BE2C (cell line): ENCODE data around the gene HEATR5B. TPM values are rescaled to one million over a fixed set of nuclear protein-coding genes. Genes with fewer than 3 reads are reported as not detected.
A peak's percentile ranks its signal among the peaks of the same experiment; 100 is the strongest.

ENCODE experiments used
- DNase-seq: peaks from one replicate; pipeline ENCODE4 v3.0.0-alpha.2; 2020
- H3K27me3 ChIP-seq: fragments of 250-450 bp; sonication (Bioruptor Pico); 2 replicates; pipeline ENCODE4 v1.5.1; 2020; ENCODE audit warnings: mild to moderate bottlenecking
- H3K36me3 ChIP-seq: fragments of 250-450 bp; sonication (Bioruptor Pico); 2 replicates; pipeline ENCODE4 v1.5.1; 2020; ENCODE audit warnings: mild to moderate bottlenecking
- H3K4me1 ChIP-seq: fragments of 250-450 bp; sonication (Bioruptor Pico); 2 replicates; pipeline ENCODE4 v1.5.1; 2020
- H3K4me3 ChIP-seq: 2 replicates; pipeline ENCODE4 v1.5.1; 2011; ENCODE audit warnings: low read depth, low read length
- H3K9me3 ChIP-seq: fragments of 250-450 bp; sonication (Bioruptor Pico); 2 replicates; pipeline ENCODE4 v1.5.1; 2020
- polyA plus RNA-seq: library from polyadenylated mRNA; unstranded; fragments of >200 nt; gene quantifications from one replicate; pipeline ENCODE4 v1.2.1, GENCODE V29; 2012; ENCODE audit warnings: low read depth, missing spikeins; ENCODE audit not compliant: insufficient read length, insufficient read depth
- TF ChIP-seq, protein P1 (sequence below): IDR thresholded peaks from 2 replicates; pipeline ENCODE4 v1.5.1; 2012; ENCODE audit warnings: mild to moderate bottlenecking, low read depth, low read length

Gene HEATR5B
- polyA plus RNA-seq: 7.3 TPM

DNA sequence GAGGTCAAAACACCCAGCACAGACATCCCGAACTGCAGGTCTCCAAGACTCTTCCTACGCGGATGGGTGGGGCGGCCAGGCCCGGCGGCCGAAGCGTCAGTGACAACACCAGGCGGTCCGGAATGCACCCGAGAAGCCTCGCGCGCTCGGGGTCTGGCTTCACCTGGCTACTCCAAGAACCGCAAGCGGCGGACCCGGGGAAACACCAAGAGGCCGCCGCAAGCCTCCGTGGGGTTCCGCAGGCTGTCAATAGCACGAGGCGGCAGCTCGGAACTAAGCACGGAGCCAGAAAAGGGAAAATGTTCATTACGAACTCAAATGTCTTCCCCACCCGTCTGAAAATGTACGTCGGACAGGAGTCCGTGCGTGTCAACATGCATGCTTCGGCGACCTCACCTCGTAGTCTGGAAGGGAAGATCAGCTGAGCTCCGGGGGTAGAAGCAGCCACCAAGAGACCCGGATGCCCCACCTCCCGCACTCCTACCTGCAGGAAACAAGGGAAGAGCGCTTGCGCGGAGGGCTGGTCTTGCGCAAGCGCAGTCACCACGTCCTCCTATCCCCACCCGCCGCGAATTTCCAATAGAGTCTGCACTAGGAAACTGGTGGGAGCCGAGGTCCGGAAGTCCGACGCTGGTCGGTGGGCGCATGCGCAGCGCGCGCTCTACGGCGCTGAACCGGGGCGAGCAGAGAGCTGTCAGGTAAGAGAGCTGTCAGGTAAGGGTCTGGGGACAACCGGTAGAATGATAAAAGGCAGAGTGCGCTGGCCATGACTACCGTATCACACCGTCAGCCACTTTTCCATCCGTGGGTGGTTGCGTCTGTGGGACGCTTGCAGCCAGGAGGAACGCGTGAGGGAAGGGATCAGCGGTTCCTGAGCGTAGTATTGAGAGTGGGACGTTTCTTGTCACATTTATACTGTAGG, at the start of gene HEATR5B, which contains the start of gene GPATCH11:
TSS of gene HEATR5B (minus strand) at position 500 of the 922 bp plus-strand sequence. CDS start 958 bp downstream, outside the sequence.
TSS of gene GPATCH11 (plus strand) at position 646 of the 922 bp plus-strand sequence. CDS start 3,864 bp downstream, outside the sequence.
- H3K4me1 ChIP-seq: no peaks in the 10 kb centered on the region; the same call in 1 of the 2 replicates

GRCh38 chr2:37132914-37133313, 48.7 kb upstream of the HEATR5B start:
- no peaks in the 10 kb centered on the region for H3K27me3 ChIP-seq
- H3K9me3 ChIP-seq: no peaks in the 10 kb centered on the region
- H3K36me3 ChIP-seq: peaks cover 21% of the 10 kb centered on the region
- H3K4me1 ChIP-seq: no peaks in the 10 kb centered on the region
- TF ChIP-seq, protein P1, sequence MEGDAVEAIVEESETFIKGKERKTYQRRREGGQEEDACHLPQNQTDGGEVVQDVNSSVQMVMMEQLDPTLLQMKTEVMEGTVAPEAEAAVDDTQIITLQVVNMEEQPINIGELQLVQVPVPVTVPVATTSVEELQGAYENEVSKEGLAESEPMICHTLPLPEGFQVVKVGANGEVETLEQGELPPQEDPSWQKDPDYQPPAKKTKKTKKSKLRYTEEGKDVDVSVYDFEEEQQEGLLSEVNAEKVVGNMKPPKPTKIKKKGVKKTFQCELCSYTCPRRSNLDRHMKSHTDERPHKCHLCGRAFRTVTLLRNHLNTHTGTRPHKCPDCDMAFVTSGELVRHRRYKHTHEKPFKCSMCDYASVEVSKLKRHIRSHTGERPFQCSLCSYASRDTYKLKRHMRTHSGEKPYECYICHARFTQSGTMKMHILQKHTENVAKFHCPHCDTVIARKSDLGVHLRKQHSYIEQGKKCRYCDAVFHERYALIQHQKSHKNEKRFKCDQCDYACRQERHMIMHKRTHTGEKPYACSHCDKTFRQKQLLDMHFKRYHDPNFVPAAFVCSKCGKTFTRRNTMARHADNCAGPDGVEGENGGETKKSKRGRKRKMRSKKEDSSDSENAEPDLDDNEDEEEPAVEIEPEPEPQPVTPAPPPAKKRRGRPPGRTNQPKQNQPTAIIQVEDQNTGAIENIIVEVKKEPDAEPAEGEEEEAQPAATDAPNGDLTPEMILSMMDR: no peak
- DNase-seq: no peak
- no peak overlapping the region for H3K4me3 ChIP-seq

More for the DNA sequence above, at the start of gene HEATR5B, which contains the start of gene GPATCH11:
- H3K36me3 ChIP-seq: no peaks in the 10 kb centered on the region; the same call in 1 of the 2 replicates
- H3K27me3 ChIP-seq: no peaks in the 10 kb centered on the region
- H3K4me3 ChIP-seq: peak within 1 kb of the TSS; percentile 94
- peak; percentile 96 for DNase-seq
- TF ChIP-seq, protein P1: no peak
- no peaks in the 10 kb centered on the region for H3K9me3 ChIP-seq

- H3K9me3 ChIP-seq: no peaks in the 10 kb centered on the region
- H3K4me1 ChIP-seq: no peaks in the 10 kb centered on the region
- H3K36me3 ChIP-seq: peaks cover 13% of the 10 kb centered on the region; the same call in 1 of the 2 replicates
- no peak for DNase-seq
- H3K27me3 ChIP-seq: no peaks in the 10 kb centered on the region
- TF ChIP-seq, protein P1: no peak
- H3K4me3 ChIP-seq: no peak overlapping the region
Measured at GRCh38 chr2:37125416-37125815, 41.2 kb upstream of the HEATR5B start.

GRCh38 chr2:37119157-37119556, 35.0 kb upstream of the HEATR5B start:
- H3K4me1 ChIP-seq: no peaks in the 10 kb centered on the region
- peaks cover 7% of the 10 kb centered on the region; the same call in 1 of the 2 replicates for H3K36me3 ChIP-seq
- H3K9me3 ChIP-seq: no peaks in the 10 kb centered on the region
- H3K27me3 ChIP-seq: no peaks in the 10 kb centered on the region
- TF ChIP-seq, protein P1: no peak
- no peak for DNase-seq
- H3K4me3 ChIP-seq: no peak overlapping the region

DNA sequence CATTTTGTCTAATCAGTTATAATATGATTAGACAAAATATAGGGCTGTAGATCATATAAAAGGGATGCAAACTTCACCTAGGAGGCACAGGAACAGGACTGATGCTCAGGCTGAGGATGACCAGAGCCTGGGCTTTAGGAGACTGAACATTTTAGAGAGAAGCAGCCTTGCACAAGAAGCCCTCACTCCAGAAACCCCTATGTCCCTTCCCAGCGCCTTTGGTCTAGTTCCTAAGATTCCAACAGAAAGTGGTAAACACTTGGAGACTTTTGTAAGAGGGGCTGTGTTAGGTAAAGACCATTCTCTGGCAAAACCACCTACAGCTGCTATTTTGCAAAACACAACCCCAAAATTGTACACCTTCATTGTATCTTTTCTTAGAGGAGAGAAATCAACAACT, 33.4 kb upstream of the HEATR5B start:
- TF ChIP-seq, protein P1: no peak
- H3K9me3 ChIP-seq: no peaks in the 10 kb centered on the region
- DNase-seq: no peak
- H3K36me3 ChIP-seq: peaks cover 7% of the 10 kb centered on the region; the same call in 1 of the 2 replicates
- H3K27me3 ChIP-seq: no peaks in the 10 kb centered on the region
- no peaks in the 10 kb centered on the region for H3K4me1 ChIP-seq
- H3K4me3 ChIP-seq: no peak overlapping the region
